ENCODE data around the gene ATP5ME.

The ATP5ME gene

GRCh38 chr4:632196-632790 lies 41.8 kb downstream of the ATP5ME start:
- DNase-seq, result no peak

- DNase-seq, result no peak
Observed at GRCh38 chr4:630656-631055, 43.4 kb downstream of the ATP5ME start.

GRCh38 chr4:629915-630641 lies 44.0 kb downstream of the ATP5ME start:
- no peak for DNase-seq

GRCh38 chr4:629636-629914 lies 44.5 kb downstream of the ATP5ME start:
- no peak for DNase-seq

GRCh38 chr4:628821-629635 lies 45.0 kb downstream of the ATP5ME start:
- no peak for DNase-seq

DNA sequence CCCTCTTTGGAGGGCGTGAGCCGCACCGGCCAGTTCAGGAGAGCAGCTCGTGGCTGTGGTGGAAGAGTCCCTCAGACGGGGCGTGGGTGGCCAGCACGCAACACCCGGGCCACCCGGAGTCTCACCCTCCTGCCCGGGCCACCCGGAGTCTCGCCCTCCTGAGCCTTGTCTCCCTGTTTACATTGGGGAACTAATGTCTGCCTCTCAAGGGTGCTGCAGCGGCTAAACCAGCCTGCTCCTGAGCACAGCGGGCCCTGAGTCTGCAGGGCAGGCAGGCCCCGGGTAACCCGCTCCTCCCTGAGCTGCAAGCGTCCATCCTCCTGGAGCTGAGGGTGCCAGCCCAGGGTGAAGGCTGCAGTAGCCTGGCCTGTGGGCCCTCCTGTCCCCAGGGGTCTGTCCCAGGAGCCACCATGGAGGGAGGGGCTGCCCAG lies 45.8 kb downstream of the ATP5ME start:
- no peak for DNase-seq

DNA sequence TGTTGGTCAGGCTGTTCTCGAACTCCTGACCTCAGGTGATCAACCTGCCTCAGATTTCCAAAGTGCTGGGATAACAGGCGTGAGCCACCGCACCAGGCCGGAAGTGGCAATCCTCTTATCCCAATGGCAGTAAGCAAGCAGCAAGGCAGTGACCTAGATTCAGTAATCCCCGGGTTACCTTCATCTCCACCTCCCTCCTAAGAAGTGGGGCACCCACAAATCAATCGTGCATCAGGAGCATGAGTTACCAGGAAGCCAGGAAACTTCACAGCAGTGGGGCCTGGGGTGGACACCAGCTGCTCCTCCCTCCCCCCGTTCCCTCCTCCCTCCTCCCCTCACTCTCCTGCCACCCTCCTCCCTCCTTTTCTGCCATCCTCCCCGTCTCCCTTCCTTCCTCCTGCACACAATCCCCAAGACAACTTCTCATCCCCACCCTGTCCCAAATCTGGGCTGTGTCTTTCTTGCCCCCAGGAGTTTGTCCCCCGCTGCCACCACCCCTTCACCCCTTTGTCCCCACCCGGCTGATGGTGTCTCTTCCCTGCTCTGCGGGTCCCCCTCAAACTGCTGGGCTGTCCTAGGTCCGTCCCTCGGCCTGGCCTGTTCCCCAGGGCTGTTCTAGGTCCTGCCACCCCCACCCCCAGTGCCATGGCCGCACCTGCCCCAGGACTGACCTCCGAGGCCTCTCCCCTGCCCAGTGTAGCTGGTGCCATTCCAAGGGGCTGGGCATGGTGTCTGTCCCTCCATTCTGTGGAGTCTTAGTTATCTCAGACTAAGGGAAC lies 46.5 kb downstream of the ATP5ME start:
- no peak for DNase-seq

DNA sequence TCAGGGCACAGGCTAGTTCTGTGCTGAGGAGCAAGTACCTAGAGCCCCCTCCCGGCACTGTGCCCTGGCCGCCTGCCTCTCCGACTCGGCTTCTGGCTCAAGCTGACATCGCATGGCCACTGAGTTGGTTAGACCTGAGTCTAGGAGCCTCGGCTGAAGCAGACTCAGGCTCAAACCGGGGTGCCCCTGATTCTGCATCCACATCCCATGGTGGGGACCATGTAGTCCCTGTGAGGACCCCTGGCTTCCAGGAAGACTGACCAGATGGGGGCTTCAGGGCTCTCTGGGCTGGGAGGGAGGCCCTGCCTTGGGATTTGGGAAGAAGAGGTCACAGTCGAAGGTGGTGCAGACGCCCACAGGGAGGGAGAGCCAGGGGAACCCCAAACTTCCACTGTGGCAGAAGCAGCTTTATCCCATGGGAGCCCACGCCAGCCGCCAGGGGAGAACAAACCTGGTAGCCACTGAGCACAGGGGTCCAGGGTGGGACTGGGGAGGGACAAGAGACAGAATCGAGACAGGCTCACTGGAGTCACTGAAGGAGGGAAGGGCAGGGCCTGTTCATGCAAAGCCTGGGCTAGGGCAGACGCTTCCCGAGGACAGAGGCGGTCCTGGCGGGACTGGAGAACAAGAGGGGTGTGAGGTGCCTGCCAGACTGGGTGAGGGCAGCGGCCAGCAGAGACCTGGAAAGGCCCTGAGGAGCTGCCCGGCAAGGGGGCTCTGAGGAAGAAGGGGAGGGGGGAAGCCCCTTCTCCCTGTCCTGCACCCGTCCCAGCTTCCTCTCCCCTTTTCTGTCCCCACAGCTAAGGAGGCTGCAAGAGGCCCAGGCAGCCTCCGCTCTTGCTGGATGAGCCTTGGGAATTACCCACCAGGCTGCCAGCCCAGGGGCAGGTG lies 47.6 kb downstream of the ATP5ME start:
- no peak for DNase-seq

- DNase-seq, result no peak
Observed at GRCh38 chr4:625631-626161, 48.4 kb downstream of the ATP5ME start.

GRCh38 chr4:624705-625590 lies 49.1 kb downstream of the ATP5ME start, which contains the start of gene PDE6B:
TSS of gene PDE6B (plus strand) at chr4:625573. CDS start at chr4:625627, 54 bp downstream.
- DNase-seq, result no peak

DNA sequence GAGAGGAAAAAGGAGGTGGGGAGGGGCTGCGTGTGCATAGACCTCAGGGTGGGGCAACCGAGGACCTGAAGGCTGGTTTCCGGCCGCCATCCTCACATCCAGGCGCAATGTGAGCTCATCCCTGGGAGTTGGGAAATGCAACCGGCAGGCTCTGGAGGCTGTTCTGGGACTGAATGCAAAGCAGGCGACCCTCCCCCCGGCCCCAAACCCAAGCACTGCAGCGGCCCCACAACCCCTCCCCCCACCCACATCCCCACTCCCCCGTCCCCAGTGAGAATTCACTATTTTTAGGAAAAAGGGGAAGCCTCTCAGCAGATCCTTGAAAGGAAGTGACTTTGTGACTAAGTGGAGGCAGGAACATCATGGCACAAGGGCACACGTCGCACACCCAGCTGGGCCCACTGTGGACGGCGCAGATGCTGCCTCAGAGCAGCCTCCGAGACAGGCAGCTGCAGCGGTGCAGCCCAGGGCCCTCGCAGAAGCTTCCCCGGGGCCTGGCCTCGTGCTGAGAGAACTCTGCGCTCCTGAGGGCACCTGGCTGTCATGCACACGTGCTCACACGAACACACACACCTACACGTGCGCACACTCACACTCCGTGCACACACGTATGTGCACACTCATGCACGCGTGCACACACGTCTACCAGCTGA lies 50.0 kb downstream of the ATP5ME start:
- no peak for DNase-seq

GRCh38 chr4:622996-623913 lies 50.8 kb downstream of the ATP5ME start:
- no peak for DNase-seq

Data from CD4-positive, alpha-beta T cell treated with Interleukin-4 for 4 hours (primary cell).